ENCODE measurements around the gene COL1A1.
A peak's percentile ranks its signal among the peaks of the same experiment; 100 is the strongest.

COL1A1 gene

DNA sequence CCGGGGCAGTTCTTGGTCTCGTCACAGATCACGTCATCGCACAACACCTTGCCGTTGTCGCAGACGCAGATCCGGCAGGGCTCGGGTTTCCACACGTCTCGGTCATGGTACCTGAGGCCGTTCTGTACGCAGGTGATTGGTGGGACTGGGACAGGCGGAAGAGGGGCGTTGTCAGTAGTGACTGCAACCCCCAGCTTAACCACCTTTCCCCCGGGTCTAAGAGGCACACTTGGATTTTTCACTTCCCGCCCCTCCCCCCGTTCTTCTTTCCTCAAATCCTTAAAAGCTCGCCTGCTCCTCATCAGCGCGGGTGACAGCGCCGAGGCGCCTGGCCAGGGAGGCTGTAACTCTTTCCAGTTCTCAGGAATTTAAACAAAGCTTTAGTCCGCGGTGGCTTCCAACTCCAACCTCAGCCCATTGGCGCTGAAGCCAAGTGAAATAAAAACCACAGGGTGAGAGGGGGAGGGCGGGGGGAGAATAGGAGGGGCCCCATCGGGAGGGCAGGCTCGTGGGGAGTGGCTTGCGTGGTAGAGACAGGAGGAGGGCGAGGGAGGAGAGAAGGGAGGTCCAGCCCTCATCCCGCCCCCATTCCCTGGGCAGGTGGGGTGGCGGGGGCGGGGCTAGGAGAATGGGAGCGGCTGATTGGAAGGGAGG lies 1.5 kb downstream of the COL1A1 start:
- peak; percentile 70 for DNase-seq (ENCODE audit: low spot score)

DNA sequence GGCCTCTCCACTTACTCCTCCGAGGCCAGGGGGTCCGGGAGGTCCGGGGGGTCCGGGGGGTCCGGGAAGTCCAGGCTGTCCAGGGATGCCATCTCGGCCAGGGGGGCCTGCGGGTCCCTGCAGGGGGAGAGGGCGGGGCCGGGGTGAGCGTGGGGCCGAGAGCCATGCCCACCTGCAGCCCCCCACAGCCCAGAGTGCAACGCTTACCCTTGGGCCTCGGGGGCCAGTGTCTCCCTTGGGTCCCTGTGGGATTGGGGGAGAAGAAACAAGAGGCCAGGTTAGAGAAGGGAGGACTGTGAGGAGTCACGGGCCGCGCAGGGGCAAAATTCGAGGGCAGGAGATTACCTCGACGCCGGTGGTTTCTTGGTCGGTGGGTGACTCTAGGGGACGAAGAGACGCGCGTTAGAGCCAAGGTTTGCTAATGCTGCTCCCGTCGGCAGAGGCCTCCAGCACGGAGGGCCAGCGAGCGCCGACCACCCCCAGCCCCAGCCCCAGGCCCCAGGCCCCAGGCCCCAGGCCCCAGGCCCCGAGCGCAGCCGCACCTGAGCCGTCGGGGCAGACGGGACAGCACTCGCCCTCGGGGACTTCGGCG lies 2.1 kb downstream of the COL1A1 start:
- DNase-seq (ENCODE audit: low spot score), result no peak

DNA sequence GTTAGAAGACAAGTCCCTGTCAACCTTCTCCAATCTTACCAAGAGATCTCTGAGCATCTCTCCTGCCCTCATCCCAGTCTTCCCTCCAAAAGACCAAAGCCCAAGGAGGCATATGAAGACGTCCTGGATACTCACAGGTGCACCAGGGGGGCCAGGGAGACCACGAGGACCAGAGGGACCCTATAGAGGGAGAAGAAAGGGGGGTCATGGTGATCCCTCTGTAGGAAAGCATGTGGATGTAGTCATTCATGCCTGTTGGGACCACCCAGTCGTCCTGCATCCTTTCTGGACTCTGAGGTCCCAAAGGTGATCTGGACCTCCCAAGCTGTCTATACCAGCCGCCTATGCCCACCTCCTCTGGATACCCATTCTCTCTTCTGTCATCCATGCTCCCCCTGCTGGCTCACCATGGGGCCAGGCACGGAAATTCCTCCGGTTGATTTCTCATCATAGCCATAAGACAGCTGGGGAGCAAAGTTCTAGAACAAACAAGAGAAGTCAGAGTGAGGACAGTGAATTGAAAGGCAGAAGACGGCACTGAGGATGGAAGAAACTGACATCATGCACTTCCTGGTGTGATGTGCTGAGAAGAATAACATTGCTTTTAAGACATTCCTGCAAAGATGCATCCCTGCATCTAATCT lies 3.3 kb downstream of the COL1A1 start:
- DNase-seq (ENCODE audit: low spot score), result peak; percentile 40

DNA sequence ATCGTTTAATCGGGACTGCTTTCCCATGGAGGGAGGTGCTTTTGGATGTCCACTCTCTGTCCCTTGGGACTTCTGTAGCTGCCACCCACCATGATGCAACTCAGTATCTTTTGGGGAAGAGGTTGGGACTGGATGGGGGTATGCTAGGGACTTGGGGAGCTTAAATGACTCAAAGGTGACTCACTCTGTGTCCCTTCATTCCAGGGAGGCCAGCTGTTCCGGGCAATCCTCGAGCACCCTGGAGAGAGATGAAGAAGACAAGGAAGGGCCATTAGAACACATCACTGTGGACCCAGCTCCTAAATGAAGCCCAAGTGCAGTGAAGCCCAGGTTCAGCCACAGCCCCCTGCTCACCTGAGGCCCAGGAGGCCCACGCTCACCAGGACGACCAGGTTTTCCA lies 4.6 kb downstream of the COL1A1 start:
- no peak for DNase-seq (ENCODE audit: low spot score)

DNA sequence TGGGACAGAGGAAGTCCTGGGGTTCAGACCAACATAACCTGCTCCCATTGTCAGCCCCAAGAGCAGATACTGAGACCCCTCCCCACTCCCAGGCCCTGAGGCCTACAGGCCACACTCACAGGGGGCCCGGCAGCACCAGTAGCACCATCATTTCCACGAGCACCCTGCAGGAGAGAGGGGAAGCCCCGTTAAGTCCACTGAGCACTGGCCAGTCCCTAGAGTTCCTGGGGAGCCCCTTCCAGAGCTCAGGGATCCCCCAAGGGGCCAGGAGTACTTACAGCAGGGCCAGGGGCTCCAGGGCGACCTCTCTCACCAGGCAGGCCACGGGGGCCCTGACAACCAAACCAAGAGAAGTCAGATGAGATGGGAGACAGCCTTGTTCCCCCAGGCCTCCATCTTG lies 5.4 kb downstream of the COL1A1 start:
- DNase-seq (ENCODE audit: low spot score), result no peak

DNA sequence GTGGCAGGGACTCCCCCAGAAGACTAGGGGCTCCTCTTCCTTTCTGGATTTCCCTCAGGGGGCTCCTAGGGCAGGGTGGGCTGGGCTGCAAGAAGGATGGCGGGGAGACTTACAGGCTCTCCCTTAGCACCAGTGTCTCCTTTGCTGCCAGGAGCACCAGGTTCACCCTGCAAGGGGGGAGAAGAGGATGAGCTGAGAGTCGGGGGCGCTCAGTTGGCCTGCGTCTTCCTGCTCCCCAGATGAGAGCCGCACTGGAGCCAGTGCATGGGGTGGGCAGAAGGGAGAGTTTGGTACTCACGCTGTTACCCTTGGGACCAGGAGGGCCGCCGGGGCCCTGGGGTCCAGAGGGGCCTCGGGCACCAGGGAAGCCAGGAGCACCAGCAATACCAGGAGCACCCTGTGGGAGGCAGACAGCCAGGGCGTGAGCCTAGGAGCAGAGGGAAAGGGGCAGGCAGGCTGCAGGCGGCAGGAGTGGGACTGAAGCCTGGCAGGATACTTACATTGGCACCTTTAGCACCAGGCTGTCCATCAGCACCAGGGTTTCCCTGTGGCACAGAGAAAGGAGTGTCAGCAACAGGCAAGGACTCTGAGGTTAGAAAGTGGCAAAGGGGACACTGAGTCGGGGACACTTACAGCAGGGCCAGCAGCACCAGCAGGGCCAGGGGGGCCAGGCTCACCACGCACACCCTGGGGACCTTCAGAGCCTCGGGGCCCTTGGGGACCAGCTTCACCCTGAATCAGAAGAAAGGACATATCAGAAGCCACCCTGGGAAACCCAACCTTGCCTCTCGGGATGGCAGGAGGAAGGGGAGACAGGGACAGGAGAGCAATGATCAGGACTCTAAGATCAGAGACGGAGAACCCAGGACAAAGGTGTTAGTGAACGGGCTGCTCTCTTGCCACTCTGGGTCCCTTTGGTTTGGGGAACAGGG lies 6.2 kb downstream of the COL1A1 start:
- no peak for DNase-seq (ENCODE audit: low spot score)

DNA sequence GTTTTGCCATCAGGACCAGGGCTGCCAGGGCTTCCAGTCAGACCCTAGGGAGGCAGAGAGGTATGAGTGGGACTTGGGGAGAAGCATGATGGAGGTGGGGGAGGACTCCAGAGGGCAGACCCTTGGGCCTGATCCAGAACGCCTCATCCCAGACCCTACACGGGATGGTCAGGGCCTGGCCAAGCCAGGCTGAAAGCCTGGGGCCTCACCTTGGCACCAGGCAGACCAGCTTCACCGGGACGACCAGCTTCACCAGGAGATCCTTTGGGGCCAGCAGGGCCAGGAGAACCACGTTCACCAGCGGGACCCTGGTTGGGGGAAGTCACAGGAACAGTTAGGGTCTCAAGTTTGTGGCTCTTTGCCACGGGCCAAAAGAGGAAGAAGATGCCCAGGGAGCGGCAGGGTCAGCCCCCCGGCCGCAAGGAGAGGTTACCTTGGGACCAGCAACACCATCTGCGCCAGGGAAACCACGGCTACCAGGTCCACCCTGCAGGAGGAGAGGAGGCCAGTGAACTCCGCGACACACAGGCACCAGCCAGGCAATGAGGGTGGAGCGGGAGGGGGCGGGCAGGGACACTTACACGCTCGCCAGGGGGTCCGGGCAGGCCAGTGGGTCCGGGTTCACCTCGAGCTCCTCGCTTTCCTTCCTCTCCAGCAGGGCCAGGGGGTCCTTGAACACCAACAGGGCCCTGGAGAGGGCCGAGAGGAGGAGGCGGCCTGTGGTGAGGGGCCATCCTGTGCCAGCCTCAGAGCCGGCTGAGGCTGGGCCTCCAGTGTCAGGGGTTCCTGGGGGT lies 7.1 kb downstream of the COL1A1 start:
- no peak for DNase-seq (ENCODE audit: low spot score)

DNA sequence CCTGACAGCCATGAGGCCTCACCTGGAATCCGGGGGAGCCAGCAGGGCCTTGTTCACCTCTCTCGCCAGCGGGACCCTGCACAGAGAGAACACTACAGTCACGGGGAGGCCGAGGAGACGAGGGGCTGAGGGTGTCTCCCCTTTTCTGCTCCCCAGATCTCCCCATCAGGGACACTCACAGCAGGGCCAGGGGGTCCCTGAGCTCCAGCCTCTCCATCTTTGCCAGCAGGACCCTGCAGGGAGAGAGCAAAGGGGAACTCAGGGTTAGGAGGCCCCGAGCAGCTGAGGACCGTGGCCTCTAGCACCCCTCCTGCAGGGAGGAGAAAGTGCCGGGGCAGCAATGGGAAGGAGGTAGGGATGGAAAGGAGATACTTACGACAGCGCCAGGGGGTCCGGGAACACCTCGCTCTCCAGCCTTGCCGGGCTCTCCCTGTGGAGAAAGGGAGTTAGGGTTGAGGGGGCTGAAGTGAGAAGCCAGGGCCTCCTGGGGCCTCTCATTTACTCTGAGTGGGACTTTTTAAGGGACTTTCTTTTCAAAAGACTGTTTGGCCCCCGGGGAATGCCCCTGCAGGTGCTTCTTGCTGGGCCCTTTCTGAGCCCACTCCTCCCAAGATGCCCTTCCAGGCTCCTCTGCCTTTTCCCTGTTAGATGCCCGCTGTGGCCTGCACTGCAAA lies 8.7 kb downstream of the COL1A1 start:
- DNase-seq (ENCODE audit: low spot score), result no peak

DNA sequence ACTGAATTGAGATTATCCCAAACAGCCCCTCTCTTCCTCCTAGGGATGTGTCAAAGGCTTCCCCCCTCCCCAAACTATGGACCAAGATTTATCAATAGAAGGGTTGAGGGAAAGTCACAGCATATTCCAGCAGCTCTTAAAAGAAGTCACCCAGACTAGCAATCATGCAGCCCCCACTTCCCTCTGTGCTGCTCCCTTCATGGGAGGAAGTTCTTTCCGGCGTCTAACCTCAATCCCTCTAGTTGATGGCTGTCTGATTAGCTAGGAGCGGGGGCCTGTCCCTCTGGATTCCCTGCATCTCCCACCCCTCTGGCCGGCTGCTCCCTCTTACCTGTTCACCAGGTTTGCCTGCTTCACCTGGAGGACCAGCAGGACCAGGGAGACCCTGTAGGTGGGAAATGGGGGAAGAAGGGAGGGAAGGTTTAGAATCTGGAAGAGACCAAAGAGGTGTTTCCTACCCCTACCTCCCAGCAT lies 9.2 kb downstream of the COL1A1 start:
- DNase-seq (ENCODE audit: low spot score), result no peak

DNA sequence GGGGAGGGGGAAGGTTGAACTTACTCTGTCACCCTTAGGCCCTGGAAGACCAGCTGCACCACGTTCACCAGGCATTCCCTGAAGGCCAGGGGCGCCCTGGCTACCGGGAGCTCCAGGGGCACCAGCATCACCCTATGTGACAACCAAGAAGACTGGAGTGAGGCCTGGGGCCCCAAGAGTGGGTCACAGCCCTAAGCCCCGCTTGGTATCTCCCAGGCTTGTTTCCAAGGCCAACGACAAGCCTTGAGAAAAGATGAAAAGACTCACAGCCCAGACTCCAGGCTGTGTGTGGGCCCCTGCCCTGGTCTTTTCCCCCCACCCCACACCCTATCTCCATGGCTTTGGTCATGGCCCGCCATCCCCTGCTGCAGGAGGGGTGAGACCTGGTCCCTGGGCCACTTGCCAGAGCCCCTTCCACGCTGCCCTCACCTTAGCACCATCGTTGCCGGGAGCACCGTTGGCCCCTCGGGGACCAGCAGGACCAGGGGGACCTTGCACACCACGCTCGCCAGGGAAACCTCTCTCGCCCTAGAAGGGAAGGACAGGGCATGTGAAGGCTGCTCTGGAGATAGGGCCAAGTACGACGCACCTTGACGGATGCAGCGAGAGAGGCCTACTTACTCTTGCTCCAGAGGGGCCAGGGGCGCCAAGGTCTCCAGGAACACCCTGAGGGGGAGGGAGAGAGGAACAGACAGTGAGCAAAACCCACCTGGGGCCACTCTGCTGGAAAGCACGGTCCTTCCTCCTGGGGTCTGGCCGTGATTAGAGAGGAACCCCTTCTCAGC lies 9.9 kb downstream of the COL1A1 start:
- DNase-seq (ENCODE audit: low spot score), result no peak

DNA sequence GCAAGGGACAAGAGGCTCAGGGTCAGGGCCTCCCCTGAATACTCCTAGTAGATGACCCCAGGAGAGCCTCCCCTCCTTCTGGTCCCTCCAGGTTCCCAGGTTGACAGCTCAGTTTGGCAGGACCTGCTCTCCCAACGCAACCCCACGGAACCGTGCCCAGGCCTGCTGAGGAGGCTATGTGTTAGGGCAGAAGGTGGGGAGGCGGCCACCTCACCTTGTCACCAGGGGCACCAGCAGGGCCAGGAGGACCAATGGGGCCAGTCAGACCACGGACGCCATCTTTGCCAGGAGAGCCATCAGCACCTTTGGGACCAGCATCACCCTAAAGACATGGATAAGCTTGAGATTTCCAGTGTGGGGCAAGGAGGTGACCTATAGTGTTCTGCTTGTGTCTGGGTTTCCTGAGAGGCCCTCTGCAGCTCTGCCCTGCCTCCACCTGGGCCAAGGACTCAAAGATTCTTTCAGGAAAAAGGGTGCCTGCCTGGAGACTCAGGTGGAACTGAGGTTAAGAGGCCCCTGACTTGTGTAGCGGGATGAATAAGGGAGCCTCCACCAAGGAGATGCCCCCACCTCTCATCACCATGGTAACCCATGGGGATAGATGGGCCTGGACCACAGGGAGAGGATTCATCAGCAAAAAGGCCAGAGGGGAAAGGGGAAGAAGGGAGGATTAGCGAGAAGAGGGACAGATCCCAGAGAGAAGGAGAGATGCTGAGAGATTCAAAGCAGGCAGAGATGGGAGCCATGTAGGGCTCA lies 10.7 kb downstream of the COL1A1 start:
- no peak for DNase-seq (ENCODE audit: low spot score)

DNA sequence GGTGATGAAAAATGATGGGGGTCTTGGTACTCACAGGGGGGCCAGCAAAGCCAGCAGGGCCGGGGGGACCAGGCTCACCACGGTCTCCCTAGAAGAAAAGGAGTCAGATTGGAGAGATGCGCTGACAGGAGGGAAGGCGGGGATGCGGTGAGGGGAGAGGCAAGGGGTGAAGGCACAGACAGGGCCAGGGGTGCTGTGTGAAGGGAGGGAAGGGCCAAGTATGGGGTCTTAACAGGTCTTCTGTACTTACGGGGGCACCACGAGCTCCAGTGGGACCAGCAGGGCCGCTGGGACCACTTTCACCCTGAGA lies 11.2 kb downstream of the COL1A1 start:
- DNase-seq (ENCODE audit: low spot score), result no peak

DNA sequence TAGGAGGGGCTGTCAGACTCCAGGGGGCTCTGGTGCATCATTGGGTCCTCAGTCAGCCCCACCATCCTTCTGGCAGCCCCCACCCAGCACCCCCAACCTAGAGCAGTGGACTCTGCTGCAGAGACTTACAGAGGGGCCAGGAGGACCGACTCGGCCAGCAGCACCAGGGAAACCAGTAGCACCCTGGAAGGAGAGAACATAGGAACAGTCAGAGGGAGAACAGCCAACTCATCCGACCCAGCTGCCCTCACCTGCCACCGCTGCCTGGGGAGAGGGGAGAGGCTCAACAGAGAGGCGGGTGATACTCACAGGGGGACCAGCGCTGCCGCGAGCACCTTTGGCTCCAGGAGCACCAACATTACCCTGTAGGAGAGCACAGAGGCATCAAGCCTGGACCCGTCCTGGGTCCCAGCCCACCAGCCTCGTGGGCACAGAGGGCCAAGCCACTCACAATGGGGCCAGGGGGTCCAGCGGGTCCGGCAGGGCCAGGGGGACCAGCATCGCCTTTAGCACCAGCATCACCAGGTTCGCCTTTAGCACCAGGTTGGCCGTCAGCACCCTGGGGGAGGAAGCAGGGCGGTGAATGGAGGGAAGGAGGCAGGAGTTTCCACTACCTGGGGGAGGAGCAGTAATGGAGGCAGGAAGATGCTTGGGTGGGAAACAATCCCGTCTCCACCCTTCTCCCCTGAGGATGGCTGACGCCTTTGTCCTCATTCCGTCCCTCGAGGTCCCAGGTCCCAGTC lies 11.7 kb downstream of the COL1A1 start:
- no peak for DNase-seq (ENCODE audit: low spot score)

DNA sequence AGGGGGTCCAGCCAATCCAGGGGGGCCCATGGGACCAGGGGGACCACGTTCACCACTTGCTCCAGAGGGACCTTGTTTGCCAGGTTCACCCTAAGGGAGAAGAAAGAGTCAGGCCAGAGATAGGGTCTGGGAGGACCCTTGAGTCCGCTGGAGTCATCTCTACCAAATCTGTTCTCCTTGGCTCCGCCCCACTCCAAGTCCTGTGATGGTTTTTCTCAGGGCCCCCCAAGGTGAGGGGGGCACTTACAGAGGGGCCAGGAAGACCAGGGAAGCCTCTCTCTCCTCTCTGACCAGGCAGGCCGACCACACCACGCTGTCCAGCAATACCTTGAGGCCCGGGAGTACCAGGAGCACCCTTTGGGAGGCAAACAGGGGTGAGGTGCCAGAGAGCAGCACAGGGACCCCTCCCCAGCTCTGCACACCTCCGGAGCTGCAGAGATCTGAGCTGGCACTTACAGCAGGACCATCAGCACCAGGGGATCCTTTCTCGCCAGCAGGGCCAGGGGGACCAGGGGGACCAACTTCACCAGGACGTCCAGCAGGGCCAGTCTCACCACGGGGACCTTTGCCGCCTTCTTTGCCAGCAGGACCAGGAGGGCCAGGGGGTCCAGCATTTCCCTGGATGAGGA lies 12.4 kb downstream of the COL1A1 start:
- DNase-seq (ENCODE audit: low spot score), result no peak

DNA sequence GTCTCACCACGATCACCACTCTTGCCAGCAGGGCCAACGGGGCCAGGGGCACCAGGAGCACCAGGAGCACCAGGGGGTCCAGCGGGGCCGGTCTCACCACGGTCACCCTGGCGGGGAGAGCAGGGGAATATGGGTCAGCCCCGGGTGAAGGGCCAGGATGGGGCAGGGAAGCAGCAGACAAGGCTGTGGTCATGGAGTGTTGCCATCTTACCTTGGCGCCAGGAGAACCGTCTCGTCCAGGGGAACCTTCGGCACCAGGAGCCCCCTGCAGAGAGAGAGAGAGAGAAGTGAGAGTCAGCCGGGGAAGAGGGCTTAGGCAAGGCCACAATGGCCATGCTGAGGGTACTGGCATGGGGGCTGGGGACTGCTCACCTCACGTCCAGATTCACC lies 12.9 kb downstream of the COL1A1 start:
- DNase-seq (ENCODE audit: low spot score), result no peak

DNA sequence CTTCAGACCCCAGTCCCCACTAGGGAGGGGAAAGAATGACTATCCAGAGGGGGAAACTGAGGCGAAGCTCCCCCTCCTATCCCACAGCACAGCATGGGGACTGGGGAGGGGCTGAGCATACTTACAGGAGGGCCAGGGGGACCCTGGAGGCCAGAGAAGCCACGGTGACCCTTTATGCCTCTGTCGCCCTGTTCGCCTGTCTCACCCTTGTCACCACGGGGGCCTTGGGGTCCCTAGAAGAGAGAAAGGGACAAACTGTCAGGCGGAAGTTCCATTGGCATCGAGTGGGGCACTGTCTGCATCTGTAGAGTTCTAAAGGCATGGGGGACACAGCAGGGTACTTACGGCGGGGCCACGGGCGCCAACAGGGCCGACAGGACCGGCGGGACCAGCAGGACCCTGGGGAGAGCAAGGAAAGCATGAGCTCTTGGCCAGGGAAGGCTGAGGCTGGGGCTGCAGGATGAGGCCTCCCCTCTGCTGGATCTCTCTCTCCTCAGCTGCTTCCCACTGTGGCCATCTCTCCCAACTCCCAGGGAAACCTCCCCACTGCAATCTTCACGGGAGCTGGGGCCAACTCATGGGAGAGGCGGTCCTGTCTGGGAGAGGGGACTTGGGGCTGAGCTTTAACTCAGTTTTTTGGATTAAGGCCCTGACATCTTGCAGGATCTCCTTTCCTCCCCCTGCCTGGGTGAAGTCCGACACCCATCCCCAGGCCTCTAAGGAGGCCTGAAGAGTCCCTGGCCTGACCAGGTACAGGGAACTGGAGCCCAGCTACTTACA lies 13.5 kb downstream of the COL1A1 start:
- DNase-seq (ENCODE audit: low spot score), result no peak

DNA sequence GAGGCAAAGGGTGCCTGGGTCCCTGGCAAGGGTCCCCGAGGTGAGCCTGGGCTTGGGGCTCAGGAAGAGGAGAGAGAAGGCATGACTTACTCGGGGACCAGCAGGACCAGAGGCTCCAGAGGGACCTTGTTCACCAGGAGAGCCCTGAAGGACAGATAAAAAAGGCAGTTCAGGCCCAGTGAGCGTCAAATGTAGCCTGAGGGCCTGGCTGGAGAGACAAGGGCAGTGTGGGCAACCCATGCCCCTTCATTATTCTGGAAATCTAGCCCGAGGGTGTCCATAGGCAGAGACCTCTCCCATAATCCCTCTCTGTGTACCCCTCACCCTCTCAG lies 14.1 kb downstream of the COL1A1 start:
- no peak for DNase-seq (ENCODE audit: low spot score)

Data from CD4-positive, alpha-beta T cell treated with Interleukin-6 at 100 ng/mL for 8 hours (primary cell).